ENCODE measurements around the gene PEX14.

The PEX14 gene

DNA sequence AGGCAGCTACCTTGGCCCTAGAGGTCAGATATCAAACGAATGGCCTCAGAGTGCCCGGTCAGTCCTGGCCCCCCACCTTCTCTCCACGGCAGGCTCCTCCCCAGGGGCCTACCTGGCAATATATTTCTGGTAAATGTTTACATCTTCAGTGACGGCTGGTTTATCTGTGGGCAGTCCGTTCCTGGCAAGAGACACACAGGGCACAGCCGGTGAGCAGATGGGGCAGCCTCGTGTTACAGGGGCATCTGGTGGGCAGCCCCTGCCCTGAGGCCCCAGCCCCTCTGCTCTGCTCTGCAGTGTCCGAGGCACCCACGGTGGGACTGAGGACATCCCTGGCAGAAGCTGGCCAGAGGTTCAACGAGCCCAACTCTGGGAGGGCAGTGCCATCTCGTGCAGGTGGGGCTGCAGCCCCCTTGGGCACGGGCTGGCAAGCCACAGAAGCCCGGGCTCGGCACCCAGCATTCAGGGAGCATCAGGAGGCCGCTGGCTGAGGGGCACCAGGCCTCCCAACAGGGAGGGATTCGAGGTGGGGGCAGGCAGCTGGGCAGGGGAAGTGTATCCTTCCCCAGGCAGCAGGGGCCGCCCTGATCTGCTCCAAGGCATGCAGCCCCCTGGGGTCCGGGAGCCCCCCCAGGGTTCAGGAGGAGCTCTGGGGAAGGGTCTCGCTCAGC lies 183.8 kb downstream of the PEX14 start:
- TF ChIP-seq, protein P1, sequence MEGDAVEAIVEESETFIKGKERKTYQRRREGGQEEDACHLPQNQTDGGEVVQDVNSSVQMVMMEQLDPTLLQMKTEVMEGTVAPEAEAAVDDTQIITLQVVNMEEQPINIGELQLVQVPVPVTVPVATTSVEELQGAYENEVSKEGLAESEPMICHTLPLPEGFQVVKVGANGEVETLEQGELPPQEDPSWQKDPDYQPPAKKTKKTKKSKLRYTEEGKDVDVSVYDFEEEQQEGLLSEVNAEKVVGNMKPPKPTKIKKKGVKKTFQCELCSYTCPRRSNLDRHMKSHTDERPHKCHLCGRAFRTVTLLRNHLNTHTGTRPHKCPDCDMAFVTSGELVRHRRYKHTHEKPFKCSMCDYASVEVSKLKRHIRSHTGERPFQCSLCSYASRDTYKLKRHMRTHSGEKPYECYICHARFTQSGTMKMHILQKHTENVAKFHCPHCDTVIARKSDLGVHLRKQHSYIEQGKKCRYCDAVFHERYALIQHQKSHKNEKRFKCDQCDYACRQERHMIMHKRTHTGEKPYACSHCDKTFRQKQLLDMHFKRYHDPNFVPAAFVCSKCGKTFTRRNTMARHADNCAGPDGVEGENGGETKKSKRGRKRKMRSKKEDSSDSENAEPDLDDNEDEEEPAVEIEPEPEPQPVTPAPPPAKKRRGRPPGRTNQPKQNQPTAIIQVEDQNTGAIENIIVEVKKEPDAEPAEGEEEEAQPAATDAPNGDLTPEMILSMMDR (IDR thresholded peaks at IDR 0.05; ENCODE audit: insufficient read depth, low read depth, low read length, missing control alignments): no peak
- no peak overlapping the region for H3K4me3 ChIP-seq (ENCODE audit: low read length)
- DNase-seq (ENCODE audit: low read depth): no peak

DNA sequence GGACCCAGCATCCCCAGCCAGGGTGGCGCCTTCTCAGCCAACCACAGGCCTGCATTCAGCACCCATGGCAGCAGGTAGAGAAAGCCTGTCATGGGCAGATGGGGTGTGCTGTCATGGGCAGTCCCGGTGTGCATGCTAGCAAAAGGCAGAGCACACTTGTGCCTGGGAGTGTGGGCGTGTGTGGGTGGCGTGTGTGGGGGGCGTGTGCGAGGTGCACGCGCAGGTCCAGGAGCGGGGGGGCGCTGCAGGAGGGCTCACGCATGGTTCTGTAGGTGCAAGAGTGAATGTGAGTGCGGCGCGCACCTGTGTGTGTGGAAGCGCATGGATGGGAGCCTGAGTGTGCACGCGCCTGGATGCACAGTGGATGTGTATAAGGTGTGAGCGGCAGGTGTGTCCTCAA lies 184.5 kb downstream of the PEX14 start:
- DNase-seq (ENCODE audit: low read depth): no peak
- TF ChIP-seq, protein P1 (IDR thresholded peaks at IDR 0.05; ENCODE audit: insufficient read depth, low read depth, low read length, missing control alignments): no peak
- no peak overlapping the region for H3K4me3 ChIP-seq (ENCODE audit: low read length)

DNA sequence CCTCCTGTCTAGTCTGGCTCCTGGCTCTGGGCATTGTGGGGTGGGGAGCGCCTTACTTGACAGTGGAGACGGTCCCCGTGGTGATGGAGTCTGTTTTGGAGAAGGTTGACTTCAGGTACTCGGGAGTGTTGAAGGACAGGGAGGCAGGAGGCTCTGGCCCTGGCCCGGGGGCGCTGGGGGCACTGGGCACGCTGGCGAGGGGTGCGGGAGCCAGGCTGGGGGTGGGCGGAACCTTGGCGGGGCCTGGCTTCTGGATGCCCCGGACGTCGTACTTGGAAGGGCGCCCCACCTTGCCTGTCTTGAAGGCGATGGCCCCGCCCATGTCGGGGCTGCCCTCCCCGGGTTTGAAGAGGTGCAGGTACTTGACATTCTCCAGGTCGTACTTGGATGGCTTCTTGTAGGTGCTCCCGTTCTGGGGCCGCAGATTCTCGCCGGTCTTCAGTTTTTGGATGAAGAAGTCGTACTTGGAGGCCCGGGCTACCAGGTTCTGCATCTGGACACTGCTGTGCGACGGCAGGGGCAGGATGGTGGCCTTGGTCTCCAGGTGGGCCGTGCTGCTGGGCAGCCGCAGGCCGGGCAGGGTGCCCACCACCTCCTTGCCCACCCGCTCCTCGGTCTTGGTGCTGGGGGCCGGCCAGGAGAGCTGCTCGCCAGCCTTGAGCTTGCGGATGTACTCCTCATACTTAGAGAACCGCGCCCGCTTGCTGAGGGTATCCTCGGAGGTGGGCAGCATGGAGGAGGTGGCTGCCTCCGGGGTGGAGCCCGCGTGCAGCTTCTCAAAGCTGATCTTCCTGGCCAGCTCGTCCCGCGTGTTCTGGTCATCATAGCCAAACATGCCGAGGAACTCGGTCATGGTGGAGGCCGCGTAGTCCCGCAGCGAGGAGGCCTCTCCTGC lies 185.1 kb downstream of the PEX14 start:
- TF ChIP-seq, protein P1 (IDR thresholded peaks at IDR 0.05; ENCODE audit: insufficient read depth, low read depth, low read length, missing control alignments): no peak
- DNase-seq (ENCODE audit: low read depth): no peak
- H3K4me3 ChIP-seq (ENCODE audit: low read length): no peak overlapping the region

DNA sequence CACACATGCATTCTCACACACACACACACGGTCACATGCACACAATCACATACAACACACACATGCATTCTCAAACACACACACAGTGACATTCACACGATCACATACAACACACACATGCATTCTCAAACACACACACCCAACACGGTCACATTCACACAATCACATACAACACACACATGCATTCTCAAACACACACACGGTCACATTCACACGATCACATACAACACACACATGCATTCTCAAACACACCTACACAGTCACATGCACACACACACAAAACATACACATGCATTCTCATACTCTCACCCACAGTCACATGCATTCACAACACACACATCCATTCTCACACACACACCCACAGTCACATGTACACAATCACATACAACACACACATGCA lies 186.7 kb downstream of the PEX14 start:
- DNase-seq (ENCODE audit: low read depth): no peak
- H3K4me3 ChIP-seq (ENCODE audit: low read length): no peak overlapping the region
- TF ChIP-seq, protein P1 (IDR thresholded peaks at IDR 0.05; ENCODE audit: insufficient read depth, low read depth, low read length, missing control alignments): no peak

DNA sequence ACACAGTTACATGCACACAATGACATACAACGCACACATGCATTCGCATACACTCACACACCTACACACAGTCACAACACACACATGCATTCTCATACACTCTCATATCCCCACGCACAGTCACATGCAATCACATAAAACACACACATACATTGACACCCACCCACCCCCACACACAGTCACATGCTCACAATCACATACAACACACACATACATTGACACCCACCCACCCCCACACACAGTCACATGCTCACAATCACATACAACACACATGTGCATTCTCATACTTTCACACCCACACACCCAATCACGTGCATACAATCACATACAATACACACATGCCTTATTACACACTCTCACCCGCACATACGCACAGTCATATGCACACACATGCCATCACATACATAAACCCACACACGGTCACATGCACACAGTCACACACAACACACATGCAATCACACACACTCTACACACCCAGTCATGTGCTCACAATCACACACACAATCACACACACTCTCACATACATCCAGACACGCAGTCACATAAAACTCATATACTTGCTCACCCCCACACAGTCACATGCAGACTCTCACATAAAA lies 187.4 kb downstream of the PEX14 start:
- no peak for DNase-seq (ENCODE audit: low read depth)
- H3K4me3 ChIP-seq (ENCODE audit: low read length): no peak overlapping the region
- TF ChIP-seq, protein P1 (IDR thresholded peaks at IDR 0.05; ENCODE audit: insufficient read depth, low read depth, low read length, missing control alignments): no peak

DNA sequence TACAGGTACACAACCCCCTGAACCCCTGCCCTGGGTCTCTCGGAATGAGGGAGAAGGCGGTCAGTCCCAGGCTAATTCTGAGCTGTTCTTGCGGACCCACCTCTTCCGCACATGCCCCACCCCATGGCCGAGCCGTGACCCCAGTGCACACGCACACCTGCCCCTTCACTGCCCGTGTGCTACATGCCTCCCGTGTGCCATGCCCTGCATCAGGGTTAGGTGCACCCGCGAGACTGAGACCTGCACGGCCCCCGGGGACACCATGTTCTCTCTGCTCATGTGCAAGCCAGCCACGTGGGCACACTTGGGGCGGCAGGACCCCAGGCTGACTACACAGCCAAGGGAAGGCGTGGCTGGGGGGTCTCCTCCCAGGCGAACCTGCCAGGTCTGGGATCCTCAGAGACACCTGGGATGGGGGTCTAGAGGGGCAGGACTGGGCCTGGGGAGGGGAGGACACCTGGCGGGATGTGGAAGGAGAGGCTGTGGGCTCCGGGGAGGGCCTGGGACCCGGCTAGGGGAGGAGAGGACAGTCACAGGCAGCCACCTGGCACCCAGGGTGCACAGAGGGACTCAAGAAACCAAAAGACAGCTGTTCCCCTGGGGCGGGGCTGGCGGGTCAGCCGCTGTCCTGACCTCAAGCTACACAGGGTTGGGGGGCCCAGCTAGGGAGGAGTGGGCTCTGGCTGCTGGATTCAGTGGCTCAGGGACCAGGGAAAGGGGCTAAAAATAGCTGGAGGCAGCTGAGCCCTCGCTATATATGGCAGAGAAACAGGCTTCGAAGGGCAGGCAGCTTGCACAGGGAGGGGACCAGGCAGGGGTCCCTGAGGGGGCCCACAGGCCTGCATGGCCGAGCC lies 188.3 kb downstream of the PEX14 start:
- no peak for DNase-seq (ENCODE audit: low read depth)
- TF ChIP-seq, protein P1 (IDR thresholded peaks at IDR 0.05; ENCODE audit: insufficient read depth, low read depth, low read length, missing control alignments): no peak
- H3K4me3 ChIP-seq (ENCODE audit: low read length): no peak overlapping the region
